NCI-H2227 treated with DMSO at 0.1 percent for 48 hours (cell line): Measurements from ENCODE around the gene TRRAP.

Source experiments
- DNase-seq: peaks from one replicate; lab custom pipeline; 2025; lab: John Stamatoyannopoulos, UW

Gene TRRAP

DNA sequence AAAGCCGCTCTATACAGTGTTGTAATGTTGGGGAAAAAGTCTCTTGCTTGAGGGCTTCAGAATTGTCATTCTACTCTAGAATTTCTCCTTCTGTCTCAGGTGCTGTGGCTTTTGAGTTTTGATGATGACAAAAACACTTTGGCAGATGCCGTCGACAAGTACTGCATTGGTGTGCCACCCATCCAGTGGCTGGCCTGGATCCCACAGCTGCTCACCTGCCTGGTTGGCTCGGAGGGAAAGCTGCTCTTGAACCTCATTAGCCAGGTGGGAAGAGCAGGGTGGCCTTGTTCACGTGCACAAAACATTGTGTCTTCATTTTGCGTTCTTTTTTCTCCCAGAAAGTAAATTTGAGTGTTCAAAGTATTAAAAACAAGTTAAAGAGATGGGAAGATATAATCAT is 112.0 kb downstream of the TRRAP start:
- no peak for DNase-seq

DNA sequence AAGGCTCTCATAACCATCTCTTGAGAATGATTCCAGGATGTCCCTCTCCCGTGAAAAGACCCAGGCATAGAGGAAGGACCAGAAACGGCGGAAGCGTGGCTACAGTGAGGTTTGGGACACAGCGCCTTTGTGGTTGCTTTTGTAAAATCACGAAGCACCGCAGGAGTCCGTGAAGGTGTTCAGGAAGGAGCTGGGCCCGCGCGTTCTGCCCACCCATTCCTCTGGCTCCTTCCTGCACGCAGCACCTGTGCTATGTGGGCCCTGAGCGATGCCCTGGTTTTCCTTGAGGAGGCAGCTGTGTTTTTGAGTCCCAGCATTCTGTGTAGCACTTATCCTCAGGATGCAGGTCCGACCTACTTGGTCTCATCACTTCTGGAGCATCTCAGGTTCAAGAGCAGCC is 112.8 kb downstream of the TRRAP start:
- DNase-seq, result no peak

DNA sequence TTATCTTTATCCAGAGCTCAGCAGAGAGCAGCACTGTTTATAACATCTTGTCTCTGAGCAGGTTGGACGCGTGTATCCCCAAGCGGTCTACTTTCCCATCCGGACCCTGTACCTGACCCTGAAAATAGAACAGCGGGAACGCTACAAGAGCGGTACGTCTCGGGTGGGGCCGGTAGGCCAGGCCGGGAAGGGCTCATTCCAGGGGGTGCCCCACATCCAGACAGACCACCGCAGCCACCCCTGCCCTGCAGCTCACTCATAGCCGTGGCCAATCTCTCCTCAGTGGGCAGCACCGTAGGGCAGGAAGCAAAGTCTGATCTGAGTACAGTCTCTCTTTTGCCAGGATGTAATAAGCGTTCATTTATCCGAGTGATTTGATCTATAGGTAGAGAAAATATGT is 113.7 kb downstream of the TRRAP start:
- no peak for DNase-seq

DNA sequence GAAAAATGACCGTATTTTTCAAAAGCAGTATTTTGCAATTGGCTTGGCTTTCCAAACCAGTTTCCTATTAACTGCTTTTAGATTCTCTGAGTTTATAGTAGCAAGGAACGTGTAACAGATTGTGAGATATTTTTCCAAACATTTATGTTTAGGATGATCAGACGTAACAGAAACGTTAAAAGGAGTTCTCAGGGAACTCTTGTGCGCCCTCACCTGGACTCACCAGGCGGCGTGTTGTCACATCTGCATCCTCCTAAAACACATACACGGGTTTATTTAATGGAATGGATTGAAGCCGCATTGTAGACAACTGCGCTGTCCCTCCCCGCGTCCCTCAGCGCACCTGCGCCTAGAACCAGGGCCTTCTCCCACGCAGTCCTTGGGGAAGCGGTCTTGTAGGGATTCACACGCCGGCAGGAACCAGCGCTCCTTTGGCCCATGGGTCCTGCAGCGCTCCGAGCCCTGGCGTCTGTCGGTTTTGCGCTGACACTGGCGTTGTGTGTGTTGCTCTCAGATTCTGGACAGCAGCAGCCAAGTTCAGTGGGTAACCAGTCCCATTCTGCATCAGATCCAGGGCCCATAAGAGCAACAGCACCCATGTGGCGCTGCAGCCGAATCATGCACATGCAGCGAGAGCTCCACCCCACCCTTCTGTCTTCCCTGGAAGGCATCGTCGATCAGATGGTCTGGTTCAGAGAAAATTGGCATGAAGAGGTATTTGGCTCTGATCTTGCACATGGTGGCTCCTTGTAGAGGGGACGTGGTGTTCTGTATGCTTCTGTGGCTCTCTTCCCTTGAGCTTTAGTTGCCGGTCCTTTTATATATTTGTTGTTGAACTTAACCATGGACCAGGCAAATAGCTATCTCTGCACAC is 114.9 kb downstream of the TRRAP start:
- DNase-seq, result no peak

DNA sequence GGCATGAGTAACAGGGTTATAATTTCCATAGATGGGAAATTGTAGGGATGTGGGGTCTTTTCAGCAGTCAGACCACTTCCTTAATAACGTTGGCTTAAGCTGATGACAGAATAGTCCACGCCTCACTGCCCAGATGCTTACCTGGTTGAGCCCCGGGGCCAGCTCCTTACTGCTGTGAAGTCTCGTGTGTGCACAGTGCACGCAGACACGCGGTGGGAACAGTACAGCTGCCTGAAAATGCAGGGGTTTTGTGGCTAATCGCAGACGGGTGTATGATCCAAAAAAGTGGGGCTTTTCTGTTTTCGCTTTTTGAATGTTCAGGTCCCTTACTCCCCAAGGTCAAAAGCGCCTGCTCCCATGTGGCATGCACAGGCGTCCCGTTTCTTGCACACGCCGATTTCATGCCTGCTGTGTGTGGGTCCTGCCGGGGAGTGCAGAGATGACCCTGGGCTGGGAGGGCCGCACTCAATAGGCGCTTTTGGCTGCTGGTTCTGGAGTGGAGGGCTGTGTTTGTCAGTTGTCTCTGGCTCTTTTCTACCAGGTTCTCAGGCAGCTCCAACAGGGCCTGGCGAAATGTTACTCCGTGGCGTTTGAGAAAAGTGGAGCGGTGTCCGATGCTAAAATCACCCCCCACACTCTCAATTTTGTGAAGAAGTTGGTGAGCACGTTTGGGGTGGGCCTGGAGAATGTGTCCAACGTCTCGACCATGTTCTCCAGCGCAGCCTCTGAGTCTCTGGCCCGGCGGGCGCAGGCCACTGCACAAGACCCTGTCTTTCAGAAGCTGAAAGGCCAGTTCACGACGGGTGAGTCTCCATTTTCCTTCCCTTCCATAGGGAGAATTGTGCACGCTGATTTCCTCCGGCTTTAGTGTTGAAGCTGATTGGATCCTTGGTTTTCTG is 116.0 kb downstream of the TRRAP start:
- no peak for DNase-seq

DNA sequence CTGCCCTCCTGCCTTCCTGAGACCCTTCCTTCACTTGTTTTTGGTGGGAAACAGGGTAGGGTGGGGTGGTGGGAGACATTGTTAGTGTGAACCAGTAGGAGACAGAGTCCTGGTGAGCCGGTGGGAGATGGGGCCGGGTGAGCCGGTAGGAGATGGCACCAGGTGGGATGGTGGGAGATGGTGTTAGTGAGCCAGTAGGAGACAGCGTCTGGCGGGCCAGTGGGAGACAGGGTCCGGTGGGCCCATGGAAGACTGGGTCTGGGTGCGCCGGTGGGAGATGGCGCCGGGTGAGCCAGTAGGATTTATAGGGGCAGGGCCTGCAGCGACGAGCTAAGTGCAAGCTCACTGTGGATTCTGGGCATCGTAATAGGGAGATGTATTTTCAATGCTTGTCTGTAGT is 116.8 kb downstream of the TRRAP start:
- DNase-seq, result no peak

DNA sequence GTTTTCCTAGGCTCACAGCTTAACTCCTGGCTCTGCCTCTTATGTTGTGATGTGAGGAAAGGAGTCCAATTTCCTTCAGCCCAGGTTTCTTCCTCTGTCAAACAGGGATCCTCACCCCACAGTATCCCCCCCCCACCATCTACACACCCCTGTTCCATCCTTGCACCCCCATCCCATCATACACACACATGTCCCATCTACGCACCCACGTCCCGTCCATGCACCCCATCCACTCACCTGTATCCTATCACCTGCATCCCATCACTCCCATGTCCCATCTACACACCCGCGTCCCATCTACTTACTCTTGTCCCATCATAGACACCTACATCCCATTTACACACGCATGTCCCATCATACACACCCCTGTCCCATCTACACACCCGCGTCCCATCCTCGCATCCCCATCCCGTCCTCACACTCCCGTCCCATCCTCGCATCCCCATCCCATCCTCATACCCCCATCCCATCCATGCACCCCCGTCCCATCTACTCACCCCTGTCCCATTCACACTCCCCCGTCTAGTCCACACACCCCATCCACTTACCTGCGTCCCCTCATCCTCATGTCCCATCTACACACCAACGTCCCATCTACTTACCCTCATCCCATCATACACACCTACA is 117.3 kb downstream of the TRRAP start:
- DNase-seq, result no peak

DNA sequence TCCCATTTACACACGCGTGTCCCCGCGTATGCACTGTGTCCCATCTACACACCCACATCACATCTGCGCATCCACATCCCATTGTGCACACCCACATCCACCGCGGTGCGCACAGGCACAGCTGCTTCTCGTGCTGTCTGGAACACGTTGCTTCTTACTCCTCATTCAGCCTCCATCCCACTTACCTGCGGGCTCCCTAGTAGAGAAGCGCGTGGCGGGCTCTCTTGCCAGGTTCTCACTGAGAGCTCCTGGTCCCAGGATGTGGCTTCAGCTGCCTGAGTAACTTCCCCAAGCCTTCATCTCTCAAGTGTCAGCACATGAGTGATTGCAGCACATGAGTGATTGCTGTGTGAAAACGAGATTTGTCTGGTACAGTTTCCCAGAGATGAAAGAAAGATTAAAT is 117.8 kb downstream of the TRRAP start:
- DNase-seq, result peak; percentile 3

DNA sequence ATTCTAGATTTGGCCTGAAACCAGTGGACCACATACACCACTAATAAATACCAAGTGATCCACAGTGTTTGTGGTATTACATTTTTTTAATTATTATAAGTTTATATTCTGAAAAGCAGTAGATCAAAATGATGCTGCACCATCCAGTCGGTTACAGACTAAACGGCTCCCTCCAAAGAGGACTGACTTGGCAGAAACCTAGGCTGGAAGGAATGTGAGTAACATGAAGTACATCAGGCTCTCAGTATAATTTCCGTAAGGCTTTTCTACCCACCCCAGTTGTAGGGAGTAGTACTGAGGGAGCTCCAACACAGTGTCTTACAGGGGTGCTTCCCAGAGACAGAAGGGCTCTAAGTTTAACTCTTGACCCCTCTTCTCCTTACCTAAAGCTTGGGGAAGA is 119.5 kb downstream of the TRRAP start:
- DNase-seq, result no peak

DNA sequence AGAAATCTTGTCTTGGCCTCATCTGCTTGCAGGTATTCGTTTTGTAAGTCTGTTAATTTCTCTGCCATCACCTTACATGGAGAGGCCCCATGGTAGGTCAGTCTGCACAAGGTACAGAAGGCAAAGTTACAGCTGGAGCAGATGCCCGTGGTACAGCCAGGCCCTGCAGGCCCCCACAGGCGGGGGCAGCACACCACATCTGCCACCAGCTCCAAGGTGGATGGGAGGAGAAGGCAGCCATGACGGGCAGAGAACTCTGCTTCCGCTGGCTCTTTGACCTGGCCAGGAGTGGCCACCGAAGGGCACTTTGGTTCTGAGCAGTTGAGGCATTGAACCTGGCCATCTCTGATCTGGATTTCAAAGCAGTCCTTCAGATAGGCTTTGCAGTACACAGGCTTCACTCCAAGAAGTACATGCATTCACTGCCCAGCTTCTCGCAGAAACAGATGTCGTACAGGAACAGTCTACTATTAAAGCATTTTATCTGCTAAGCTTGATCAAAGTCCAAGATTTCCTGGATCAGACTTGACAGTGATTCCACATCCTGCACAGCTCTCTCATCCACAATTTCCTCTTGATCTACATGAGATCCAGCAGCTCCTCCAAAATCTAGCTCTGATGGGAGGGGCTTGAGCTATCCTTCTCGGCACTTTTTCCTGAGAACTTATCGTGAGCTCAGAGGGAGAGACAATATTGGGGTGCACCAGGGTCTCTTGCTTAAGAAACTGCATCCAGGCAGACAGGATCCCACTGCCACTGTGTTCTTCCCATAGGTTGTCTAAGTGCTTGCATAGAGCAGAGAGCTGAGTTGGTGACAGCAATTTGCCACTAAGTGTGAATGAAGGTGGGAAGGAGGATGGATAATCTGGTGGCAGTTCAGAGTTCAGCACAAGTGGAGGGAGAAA is 120.7 kb downstream of the TRRAP start:
- no peak for DNase-seq

DNA sequence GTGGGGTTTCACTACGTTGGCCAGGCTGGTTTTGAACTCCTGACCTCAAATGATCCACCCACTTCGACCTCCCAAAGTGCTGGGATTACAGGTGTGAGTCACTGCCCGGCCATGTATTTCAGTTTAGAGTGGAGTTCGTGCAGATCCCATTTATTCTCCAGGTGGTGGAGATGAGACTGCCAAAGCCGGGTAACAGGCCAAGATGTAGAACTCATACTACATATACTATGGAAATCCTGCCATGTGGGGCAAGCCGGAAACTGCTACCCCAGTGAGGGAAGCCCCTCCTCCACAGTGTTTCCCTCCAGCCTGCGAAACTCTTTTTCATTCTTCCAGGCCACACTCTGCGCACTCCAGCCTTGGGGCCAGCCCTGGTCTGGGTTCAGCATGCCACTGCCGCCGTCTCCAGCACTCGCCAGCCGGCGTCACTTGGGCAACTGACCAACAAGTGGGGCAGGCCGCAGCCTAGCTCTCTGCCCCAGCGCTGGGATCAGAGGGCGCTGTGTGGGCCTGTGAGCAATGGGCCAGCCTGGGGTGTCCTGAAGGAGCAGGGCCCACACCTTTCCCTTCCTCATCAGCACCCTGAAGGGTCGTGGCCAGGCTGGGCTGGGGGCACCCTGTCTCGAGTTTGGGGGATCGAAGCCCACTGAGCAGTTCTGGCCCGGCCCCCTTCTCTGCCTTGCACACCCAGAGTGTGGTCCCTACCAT is 122.0 kb downstream of the TRRAP start:
- no peak for DNase-seq

DNA sequence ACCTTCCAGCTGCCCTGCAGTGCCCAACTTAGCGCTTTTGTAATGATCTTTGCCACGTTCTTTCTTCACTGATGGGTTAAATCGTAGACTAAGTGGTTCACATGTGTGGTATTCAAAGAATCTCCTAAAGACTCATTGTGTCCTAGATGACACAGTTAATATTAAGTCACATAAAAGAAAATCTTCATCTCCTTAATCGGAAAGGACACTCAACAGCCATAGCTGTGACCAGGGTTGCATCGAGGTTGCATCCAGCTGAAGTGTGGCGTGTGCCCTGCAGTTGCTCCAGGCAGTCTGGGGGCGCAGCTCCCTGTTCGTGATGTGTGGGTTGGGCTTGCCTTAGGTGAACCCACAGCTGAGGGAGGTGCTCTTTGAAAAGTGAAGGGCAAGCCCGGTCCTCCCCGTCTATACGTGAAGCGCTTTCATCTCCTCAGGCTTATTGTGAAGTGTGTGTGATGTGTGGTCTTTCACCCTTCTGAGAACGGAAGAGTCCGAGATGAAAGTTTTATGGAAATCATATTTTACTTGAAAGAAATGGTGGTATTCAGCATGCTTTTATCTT is 122.7 kb downstream of the TRRAP start:
- DNase-seq, result no peak

DNA sequence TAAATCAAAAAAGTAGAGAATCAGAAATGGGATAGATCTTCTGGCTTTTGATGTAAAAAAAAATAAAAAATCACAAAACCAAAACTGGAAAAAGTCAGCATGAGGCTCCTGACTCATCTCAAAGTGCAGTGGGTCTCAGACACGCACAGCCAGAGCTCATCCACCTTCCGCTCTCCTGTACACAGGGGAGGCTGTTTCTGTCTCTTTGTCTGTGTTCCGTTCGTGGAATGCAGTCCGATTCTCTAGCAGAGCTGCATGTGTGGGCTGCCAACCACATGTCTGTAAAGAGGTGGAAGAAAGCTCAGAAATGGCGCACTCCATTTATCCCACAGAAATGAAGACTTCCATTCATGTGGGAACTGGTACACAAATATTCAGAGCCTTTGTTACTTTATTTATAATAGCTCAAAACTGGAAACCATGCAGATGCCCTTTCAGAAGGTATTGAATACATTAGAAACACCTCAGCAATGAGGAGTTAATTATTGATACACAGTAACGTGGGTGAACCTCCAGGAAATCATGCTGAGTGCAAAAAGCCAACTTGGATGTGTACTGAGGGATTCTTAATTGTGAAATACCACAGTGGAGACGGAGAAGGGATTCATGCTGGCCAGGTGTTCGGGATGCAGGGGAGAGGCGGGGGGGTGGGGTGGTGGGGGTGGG is 123.3 kb downstream of the TRRAP start:
- no peak for DNase-seq

DNA sequence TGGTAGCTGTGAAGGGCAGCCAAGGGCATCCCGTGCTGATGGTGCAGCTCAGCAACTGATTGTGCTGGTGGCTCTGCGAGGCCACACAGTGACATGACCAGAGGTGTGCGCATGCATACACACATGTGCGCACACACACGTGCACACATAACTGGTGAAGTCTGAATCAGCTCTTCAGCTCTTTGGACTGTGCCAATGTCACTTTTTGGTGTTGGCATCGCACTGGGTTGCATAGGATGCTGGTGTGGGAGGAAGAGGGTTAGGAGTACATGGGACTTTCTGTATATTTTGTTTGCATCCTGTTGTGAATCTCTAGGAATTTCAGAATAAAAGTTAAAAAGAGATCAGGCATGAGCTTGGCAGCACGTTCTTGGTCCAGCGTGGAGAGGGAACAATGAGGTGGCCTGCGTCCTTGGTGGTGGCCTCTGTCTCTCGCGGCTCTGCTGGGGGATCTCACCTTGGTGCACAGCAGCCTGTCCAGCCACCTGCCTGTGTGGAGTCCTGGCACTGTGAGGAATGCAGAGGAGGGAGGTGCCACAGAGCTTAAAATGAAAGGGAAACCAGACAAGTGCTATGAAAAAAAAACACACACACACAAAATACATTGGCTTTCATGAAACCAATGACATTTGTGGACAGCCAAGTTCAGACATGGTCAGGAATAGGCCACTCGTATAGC is 124.0 kb downstream of the TRRAP start:
- DNase-seq, result no peak

DNA sequence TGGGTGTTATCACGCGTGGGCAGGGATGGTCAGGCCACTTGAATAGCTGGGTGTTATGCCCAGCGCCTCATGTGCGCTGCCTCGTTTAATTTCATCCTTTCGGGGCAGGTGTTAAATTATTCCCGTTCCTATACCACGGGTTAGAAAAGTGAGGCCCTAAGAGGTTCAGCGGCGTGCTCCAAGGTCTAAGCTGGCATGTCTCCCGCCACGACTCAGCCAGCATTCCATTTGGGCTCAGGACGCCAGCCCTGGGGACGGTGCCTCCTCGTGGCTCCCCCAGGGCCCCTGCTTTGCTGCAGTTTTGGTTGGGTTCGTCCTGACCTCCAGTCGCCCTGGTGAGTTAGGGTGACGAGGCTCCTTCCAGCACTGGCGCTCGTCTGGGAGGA is 124.5 kb downstream of the TRRAP start:
- DNase-seq, result no peak

DNA sequence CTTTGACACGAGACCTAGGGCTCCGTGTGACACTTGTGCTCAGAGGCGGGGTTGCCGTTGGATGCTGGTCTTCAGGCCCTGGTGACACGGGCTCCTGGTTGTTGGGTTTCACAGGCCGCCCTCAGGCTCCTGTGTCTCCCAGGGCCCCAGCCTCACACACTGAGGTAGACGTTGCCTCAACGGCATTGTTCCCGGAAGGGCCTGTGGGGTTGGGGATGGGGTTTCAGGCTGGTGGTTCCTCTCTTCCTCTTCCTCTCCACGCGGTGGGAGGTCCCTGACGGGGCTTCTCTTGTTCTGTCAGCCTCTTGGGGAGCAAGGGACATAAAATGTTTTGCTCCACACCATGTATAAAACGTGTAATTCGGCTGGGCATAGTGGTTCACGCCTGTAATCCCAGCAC is 125.1 kb downstream of the TRRAP start:
- no peak for DNase-seq

DNA sequence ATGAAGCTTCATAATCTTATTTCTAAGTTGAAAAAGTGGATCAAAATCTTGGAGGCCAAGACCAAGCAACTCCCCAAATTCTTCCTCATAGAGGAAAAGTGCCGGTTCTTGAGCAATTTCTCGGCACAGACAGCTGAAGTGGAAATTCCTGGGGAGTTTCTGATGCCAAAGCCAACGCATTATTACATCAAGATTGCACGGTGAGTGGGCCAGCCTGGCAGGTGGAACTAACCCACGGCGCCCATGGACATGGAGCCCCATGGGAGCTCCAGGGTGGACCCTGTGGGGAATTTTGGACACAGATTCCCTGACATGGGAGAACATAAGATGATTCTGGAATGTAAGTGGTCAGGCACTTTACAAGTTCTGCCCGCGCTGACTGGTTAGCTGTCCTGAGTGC is 125.9 kb downstream of the TRRAP start:
- no peak for DNase-seq

DNA sequence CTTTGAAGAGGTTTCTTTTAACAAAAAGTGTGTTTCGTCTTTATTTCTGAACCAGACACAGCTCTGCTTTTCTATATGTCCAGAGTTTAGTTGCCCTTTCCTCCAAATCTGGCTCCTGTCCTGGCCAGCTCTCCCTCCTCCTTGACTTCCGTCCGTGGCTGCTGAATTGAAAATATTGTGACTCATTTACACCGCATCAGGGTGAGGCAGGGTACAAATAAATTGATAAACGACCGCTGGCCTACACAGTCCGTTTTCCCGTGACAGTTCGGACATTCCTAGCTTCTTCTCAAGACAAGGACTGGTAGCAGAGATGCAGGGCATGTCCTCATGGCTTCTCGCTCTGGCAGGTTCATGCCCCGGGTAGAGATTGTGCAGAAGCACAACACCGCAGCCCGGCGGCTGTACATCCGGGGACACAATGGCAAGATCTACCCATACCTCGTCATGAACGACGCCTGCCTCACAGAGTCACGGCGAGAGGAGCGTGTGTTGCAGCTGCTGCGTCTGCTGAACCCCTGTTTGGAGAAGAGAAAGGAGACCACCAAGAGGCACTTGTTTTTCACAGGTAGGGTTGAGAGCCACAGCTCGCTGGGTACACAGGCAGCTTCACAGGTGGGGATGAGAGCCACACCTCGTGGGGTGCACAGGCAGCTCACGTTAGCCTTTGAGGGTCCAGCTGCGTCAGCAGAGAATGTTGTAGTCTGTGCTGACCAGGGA is 126.6 kb downstream of the TRRAP start:
- no peak for DNase-seq

DNA sequence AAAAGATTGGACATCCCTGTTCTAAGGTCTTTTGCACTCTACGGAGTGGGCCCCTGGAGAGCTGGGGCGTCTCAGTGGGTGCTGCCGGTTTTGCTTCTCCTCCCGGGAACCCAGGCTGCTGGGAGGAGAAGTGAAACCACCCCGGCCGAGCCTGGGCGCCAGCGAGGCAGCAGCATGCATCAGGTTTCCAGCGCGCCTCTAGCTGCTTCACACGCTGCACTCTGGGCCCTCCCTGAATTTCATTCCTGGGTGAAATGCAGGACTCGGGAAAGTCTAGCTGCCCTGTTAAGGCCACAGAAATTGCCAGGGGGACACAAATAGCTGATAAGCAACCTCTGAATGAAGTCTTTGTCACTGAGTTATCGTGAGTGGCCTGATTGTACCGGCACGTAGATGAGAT is 127.4 kb downstream of the TRRAP start:
- DNase-seq, result no peak
